Kidney epithelial cell (primary cell): ENCODE data around the gene ANKS1B. TPM values are rescaled to one million over a fixed set of nuclear protein-coding genes. Genes with fewer than 3 reads are reported as not detected.

ENCODE experiments used
- DNase-seq: peaks from one replicate; pipeline ENCODE4 v3.0.0-alpha.2; 2010; ENCODE audit warnings: low read depth
- H3K27me3 ChIP-seq: 2 replicates; pipeline ENCODE4 v1.6.0; 2011; ENCODE audit warnings: low read length; ENCODE audit not compliant: control insufficient read depth, insufficient read depth
- H3K36me3 ChIP-seq: 2 replicates; pipeline ENCODE4 v1.5.1; 2011; ENCODE audit warnings: low read length; ENCODE audit not compliant: control insufficient read depth, insufficient read depth
- H3K4me3 ChIP-seq: 2 replicates; pipeline ENCODE4 v1.5.1; 2011; ENCODE audit warnings: low read depth, mild to moderate bottlenecking, control low read depth, low read length
- total RNA-seq: library from RNA; depleted of rRNA; stranded (reverse); fragments of >200 nt; gene quantifications from 2 replicates; pipeline ENCODE4 v1.2.3, GENCODE V29; 2015
- TF ChIP-seq, protein P1 (sequence below): IDR thresholded peaks from 2 replicates; pipeline ENCODE4 v1.5.1; 2011; ENCODE audit warnings: mild to moderate bottlenecking, moderate library complexity, low read length, control low read depth, inconsistent platforms; ENCODE audit not compliant: insufficient read depth, poor library complexity, severe bottlenecking

ANKS1B gene
- total RNA-seq, 1 donor from 2014 or later, result 0.13 TPM

DNA sequence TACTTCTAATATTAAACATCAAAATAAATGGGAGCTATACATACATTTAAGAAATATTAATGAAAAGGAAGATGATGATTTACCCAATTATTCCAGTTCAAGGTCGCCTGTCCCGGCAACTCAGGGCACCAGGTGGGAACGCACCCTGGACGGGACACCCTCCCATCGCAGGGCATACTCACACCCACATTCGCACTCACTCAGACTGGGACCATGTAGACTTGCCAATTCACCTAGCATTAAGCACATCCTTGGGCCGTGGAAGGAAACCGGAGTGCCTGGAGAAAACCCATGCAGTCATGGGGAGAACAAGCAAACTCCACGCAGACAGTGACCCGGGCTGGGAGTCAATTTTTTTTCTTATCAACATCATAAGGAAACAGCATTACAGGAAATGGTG lies 864.8 kb downstream of the ANKS1B start:
- TF ChIP-seq, protein P1, sequence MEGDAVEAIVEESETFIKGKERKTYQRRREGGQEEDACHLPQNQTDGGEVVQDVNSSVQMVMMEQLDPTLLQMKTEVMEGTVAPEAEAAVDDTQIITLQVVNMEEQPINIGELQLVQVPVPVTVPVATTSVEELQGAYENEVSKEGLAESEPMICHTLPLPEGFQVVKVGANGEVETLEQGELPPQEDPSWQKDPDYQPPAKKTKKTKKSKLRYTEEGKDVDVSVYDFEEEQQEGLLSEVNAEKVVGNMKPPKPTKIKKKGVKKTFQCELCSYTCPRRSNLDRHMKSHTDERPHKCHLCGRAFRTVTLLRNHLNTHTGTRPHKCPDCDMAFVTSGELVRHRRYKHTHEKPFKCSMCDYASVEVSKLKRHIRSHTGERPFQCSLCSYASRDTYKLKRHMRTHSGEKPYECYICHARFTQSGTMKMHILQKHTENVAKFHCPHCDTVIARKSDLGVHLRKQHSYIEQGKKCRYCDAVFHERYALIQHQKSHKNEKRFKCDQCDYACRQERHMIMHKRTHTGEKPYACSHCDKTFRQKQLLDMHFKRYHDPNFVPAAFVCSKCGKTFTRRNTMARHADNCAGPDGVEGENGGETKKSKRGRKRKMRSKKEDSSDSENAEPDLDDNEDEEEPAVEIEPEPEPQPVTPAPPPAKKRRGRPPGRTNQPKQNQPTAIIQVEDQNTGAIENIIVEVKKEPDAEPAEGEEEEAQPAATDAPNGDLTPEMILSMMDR, result no peak

DNA sequence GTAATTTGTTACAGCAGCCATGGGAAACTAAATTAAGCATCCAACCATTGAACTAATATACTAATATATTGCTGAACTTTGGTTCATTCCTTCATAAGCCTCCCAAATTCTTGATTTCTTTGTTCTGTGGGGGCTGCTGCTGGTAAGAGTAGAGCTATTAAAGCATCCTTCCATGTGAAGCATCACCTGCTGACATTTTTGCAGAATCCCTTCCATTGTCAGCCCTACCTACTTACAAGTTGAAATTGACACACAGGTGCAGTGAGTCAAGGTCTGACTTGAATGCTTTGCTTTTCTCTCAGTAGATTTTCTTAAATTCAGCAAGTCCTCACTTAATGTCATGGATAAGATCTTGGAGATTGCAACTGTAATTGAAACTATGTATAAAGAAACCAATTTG lies 865.3 kb downstream of the ANKS1B start:
- no peak for DNase-seq
- TF ChIP-seq, protein P1, result no peak
- Histone ChIP-seq H3K36me3 (no peaks in the 10 kb centered on the region), H3K4me3 (no peak overlapping the region), H3K27me3 (no peaks in the 10 kb centered on the region)

More for the DNA sequence above, 864.8 kb downstream of the ANKS1B start:
- no peaks in the 10 kb centered on the region for H3K27me3 ChIP-seq
- H3K4me3 ChIP-seq, result no peak overlapping the region
- H3K36me3 ChIP-seq, result no peaks in the 10 kb centered on the region
- DNase-seq, result no peak

DNA sequence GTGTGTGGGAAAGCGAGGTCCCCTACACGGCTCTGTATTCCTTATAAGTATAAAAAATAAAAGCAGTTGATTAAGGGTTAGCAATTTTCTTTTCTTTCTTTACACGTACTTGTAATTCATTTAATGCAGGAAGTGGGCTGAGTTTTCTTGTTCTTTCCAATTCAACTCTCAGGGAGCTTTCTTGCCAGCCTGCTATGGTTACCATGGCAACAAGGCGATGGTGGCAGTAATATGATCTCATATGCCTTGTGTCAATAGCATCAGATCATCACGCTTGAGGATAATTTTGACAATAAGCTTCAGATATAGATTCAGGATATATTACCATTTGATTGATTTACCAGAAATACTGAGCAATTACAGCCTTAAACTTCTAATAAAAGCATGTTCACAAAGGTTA lies 873.1 kb downstream of the ANKS1B start:
- H3K36me3 ChIP-seq, result no peaks in the 10 kb centered on the region
- no peak overlapping the region for H3K4me3 ChIP-seq
- TF ChIP-seq, protein P1, result no peak
- no peak for DNase-seq
- H3K27me3 ChIP-seq, result no peaks in the 10 kb centered on the region

DNA sequence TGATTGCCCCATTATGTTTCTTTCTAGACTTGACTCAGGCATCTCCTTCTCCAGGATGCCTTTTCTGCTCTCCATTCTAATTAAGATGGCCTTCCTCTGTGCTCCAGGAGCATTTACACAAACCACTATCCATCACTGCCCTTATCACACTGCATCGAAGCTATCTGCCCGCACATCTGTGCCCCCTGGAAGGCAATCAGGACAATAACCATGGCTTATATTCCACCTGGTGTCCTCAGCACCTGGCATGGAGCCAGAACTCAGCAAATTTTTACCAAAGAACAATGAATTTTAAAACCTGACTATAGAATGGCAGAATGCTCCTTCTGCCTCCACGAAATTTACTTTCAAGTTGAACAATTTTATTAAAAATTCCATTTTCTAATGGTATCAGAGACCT lies 873.9 kb downstream of the ANKS1B start:
- H3K4me3 ChIP-seq, result no peak overlapping the region
- H3K27me3 ChIP-seq, result no peaks in the 10 kb centered on the region
- TF ChIP-seq, protein P1, result no peak
- no peaks in the 10 kb centered on the region for H3K36me3 ChIP-seq
- DNase-seq, result no peak

DNA sequence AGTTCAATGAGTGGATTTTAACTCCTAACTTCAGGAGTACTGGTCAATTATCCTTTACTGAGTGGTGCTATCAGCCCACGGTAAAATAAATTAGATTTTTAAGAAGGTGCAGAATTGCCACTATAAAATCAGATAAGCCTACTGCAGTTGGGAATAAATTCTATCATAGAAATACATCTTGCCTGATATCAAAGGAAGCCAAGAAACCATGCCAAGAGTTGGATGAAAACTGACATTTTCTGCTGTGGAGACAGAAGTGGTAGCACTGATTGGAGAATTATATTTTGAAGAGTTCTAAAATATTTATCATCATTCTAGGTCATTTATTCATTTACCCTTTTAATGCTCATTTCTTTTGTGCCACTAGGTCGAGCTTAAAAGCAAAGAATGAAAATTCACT lies 874.5 kb downstream of the ANKS1B start:
- TF ChIP-seq, protein P1, result no peak
- H3K27me3 ChIP-seq, result no peaks in the 10 kb centered on the region
- no peaks in the 10 kb centered on the region for H3K36me3 ChIP-seq
- DNase-seq, result no peak
- no peak overlapping the region for H3K4me3 ChIP-seq

DNA sequence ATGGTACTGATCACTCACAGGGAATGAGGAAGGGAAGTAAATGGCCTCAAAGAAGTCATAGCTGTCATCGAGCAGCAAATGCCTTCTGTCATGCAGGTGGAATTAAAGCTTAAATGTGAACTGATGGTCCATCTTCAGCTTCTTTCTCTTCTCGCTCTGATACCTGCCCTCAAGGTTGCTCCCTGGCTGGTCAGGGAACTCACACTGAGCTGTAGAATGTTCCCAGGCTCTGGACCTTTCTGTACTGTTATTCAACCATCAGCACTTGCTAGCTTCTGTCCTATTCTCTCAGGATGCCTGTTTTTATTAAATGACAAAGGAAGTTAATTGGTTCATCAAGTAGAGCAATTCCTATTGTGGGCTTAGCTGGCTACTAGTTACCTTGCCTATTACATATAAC lies 875.8 kb downstream of the ANKS1B start:
- TF ChIP-seq, protein P1, result no peak
- Histone ChIP-seq H3K36me3 (no peaks in the 10 kb centered on the region), H3K27me3 (no peaks in the 10 kb centered on the region), H3K4me3 (no peak overlapping the region)
- no peak for DNase-seq
